ENCODE results near the gene CAMKK1. TPM values are rescaled to one million over a fixed set of nuclear protein-coding genes. Genes with fewer than 3 reads are reported as not detected.

The CAMKK1 gene
- total and polyA plus RNA-seq, 12 donors = 1.8 to 5.7 (median 3.6) TPM

- TF ChIP-seq CTCF (IDR thresholded peaks at IDR 0.05) = peak; percentile 91 to 99 (median 98)
- intact Hi-C loops (cut with DNase I) = loop anchor here in 7 of 10 donors (2.0 to 10.0 kb wide), 7 partner anchors 46 to 161 kb away; no protein-coding TSS in a partner anchor
- Histone ChIP-seq H3K36me3 (no peaks in the 10 kb centered on the region), H3K27me3 (no peaks in the 10 kb centered on the region), H3K4me3 (peak overlapping the region in 1 of 10 donors; percentile 51), H3K9me3 (no peaks in the 10 kb centered on the region), H3K27ac (peak overlapping the region in 3 of 10 donors; percentile 33 to 89 (median 41)), H3K4me1 (peaks cover 9 to 58% (median 36%) of the 10 kb centered on the region in 9 donors)
- ATAC-seq (peak; percentile 57 to 78 (median 68)), DNase-seq (peak; percentile 79 to 86)
- WGBS, 2 donors = 29 to 30% methylated on average over 17 of the region's 17 CpGs
These were observed 20.9 kb upstream of the CAMKK1 start for GRCh38 chr17:3913531-3914311.

- no peak for TF ChIP-seq CTCF (IDR thresholded peaks at IDR 0.05)
- Histone ChIP-seq H3K4me1 (peaks cover 9 to 54% (median 33%) of the 10 kb centered on the region in 9 donors), H3K4me3 (no peak overlapping the region), H3K27ac (no peak overlapping the region), H3K27me3 (no peaks in the 10 kb centered on the region), H3K36me3 (no peaks in the 10 kb centered on the region), H3K9me3 (no peaks in the 10 kb centered on the region)
- intact Hi-C loops (cut with DNase I) = loop anchor here in 7 of 10 donors (2.0 to 10.0 kb wide), 7 partner anchors 46 to 162 kb away; no protein-coding TSS in a partner anchor
- whole genome bisulfite sequencing, 2 donors = 100% methylated on average over 2 of the region's 2 CpGs
- ATAC-seq = no peak
- DNase-seq = no peak
These were observed 20.0 kb upstream of the CAMKK1 start for GRCh38 chr17:3912827-3913226.

- DNase-seq (no peak), ATAC-seq (peak in 7 of 8 donors; percentile 46 to 81 (median 59))
- H3K9me3 ChIP-seq = no peaks in the 10 kb centered on the region
- no peaks in the 10 kb centered on the region for H3K27me3 ChIP-seq
- peaks cover 3 to 41% (median 22%) of the 10 kb centered on the region in 9 donors for H3K4me1 ChIP-seq
- TF ChIP-seq CTCF (IDR thresholded peaks at IDR 0.05) = no peak
- H3K36me3 ChIP-seq = no peaks in the 10 kb centered on the region
- intact Hi-C loops (cut with DNase I) = loop anchor here in 7 of 10 donors (2.0 to 10.0 kb wide), 7 partner anchors 44 to 163 kb away; no protein-coding TSS in a partner anchor
- H3K4me3 ChIP-seq = no peak overlapping the region
- H3K27ac ChIP-seq = peak overlapping the region in 6 of 10 donors; percentile 12 to 55 (median 42)
- 52 to 59% methylated on average over 30 of the region's 30 CpGs for whole genome bisulfite sequencing, 2 donors
These were observed 18.6 kb upstream of the CAMKK1 start for GRCh38 chr17:3911271-3912053.
